Endothelial cell of umbilical vein (primary cell): ENCODE measurements around the gene LAD1. TPM values are rescaled to one million over a fixed set of nuclear protein-coding genes. Genes with fewer than 3 reads are reported as not detected.

ENCODE experiments used
- BruUV-seq: library from RNA; stranded (reverse); fragments of 400-500 nt; replicated peaks from 2 replicates; lab custom pipeline; 2021; lab: Mats Ljungman, UMichigan
- CTCF ChIA-PET: fragments of 300-600, 350-600 bp; sonication (Branson Sonifier 250); formaldehyde crosslinking; loops from one replicate; lab custom pipeline; 2021; ENCODE audit warnings: antibody characterized with exemption, inconsistent platforms; lab: Charles Lee
- POLR2A ChIA-PET: fragments of 300-600, 350-600 bp; sonication (Branson Sonifier 250); formaldehyde crosslinking; loops from one replicate; lab custom pipeline; 2021; ENCODE audit warnings: antibody characterized with exemption, inconsistent platforms; lab: Charles Lee
- DNase-seq: peaks from one replicate; pipeline ENCODE4 v3.0.0-alpha.2; 2011; ENCODE audit warnings: low read depth, low spot score
- FAIRE-seq: peaks from 2 replicates; lab custom pipeline; 2011; peaks lifted over from hg19 to GRCh38; lab: Jason Lieb, UNC
- H2AFZ ChIP-seq: 2 replicates; pipeline ENCODE4 v1.6.0; 2012; ENCODE audit warnings: low read depth, low read length, control low read depth, inconsistent platforms
- H3K27ac ChIP-seq: 2 replicates; pipeline ENCODE4 v1.5.1; 2011; ENCODE audit warnings: low read depth, mild to moderate bottlenecking, control low read depth, low read length, moderate library complexity; ENCODE audit not compliant: insufficient read depth
- H3K27me3 ChIP-seq, 2 experiments: 2 replicates each; pipeline versions ENCODE4 v1.6.0 to v1.6.1; 2011; ENCODE audit warnings: low read length in 2 of 2, mixed read lengths in 1 of 2; ENCODE audit not compliant: control insufficient read depth in 2 of 2, insufficient read depth in 2 of 2
- H3K36me3 ChIP-seq, 2 experiments: 2 replicates in 1 of 2; 3 replicates in 1 of 2; pipeline ENCODE4 v1.5.1; 2011; ENCODE audit warnings: low read length in 2 of 2, mild to moderate bottlenecking in 1 of 2, moderate library complexity in 1 of 2; ENCODE audit not compliant: control insufficient read depth in 2 of 2, insufficient read depth in 2 of 2; ENCODE audit errors: extremely low read depth in 1 of 2
- H3K4me1 ChIP-seq: 3 replicates; pipeline ENCODE4 v1.5.1; 2011; ENCODE audit warnings: mild to moderate bottlenecking, low read length; ENCODE audit not compliant: control insufficient read depth, insufficient read depth; ENCODE audit errors: extremely low read depth
- H3K4me2 ChIP-seq: 2 replicates; pipeline ENCODE4 v1.6.1; 2011; ENCODE audit warnings: low read length, control low read depth, mixed read lengths; ENCODE audit not compliant: insufficient read depth
- H3K4me3 ChIP-seq, 3 experiments: fragments of 200-600 bp in 1 of 3; sonication (generic), shearing (Covaris generic) in 1 of 3; replicated peaks in 1 of 3; 2 replicates each; pipeline ENCODE4 v1.5.1; 2011 to 2016; ENCODE audit warnings: control low read depth in 3 of 3, low read length in 3 of 3, mild to moderate bottlenecking in 2 of 3, inconsistent platforms in 1 of 3, low read depth in 1 of 3, moderate library complexity in 1 of 3; ENCODE audit not compliant: insufficient read depth in 1 of 3
- H3K79me2 ChIP-seq: 2 replicates; pipeline ENCODE4 v1.6.0; 2012; ENCODE audit warnings: low read length, inconsistent platforms; ENCODE audit not compliant: control insufficient read depth, insufficient read depth
- H3K9ac ChIP-seq: replicated peaks from 2 replicates; pipeline ENCODE3; 2011; ENCODE audit warnings: low read length, control low read depth; ENCODE audit not compliant: insufficient read depth; ENCODE audit errors: extremely low read depth
- H3K9me1 ChIP-seq: replicated peaks from 3 replicates; pipeline ENCODE4 v1.6.0; 2011; ENCODE audit warnings: mild to moderate bottlenecking, low read length; ENCODE audit not compliant: control insufficient read depth, insufficient read depth; ENCODE audit errors: extremely low read depth
- H3K9me3 ChIP-seq: replicated peaks from 2 replicates; pipeline ENCODE4 v1.5.1; 2012; ENCODE audit warnings: low read length, inconsistent platforms; ENCODE audit not compliant: control insufficient read depth, insufficient read depth
- H4K20me1 ChIP-seq: replicated peaks from 2 replicates; pipeline ENCODE3; 2011; ENCODE audit warnings: mild to moderate bottlenecking, low read length; ENCODE audit not compliant: control insufficient read depth, insufficient read depth; ENCODE audit errors: extremely low read depth
- CTCF ChIP-seq, 2 donors: IDR thresholded peaks; 1 replicate in 1 of 2; 2 replicates in 1 of 2; pipeline ENCODE4 v1.5.1; 2011; ENCODE audit warnings: low read length in 2 of 2, mild to moderate bottlenecking in 2 of 2, moderate library complexity in 2 of 2, control low read depth in 1 of 2, inconsistent platforms in 1 of 2, low read depth in 1 of 2; ENCODE audit not compliant: insufficient read depth in 1 of 2; ENCODE audit errors: extremely low read depth in 1 of 2
- EZH2 ChIP-seq: IDR thresholded peaks from 2 replicates; pipeline ENCODE4 v1.6.1; 2012; ENCODE audit warnings: borderline replicate concordance, low read depth, mild to moderate bottlenecking, moderate library complexity, low read length, inconsistent platforms; ENCODE audit not compliant: severe bottlenecking
- GATA2 ChIP-seq: IDR thresholded peaks from 2 replicates; pipeline ENCODE4 v1.7.0; 2011; ENCODE audit warnings: low read depth, mild to moderate bottlenecking, moderate library complexity, mixed read lengths, low read length; ENCODE audit not compliant: insufficient read length, insufficient read depth
- JUN ChIP-seq: IDR thresholded peaks from 2 replicates; pipeline ENCODE4 v1.6.1; 2011; ENCODE audit warnings: borderline replicate concordance, low read depth; ENCODE audit not compliant: insufficient read length, insufficient read depth
- MAX ChIP-seq: IDR thresholded peaks from 2 replicates; pipeline ENCODE4 v1.6.1; 2011; ENCODE audit not compliant: insufficient read depth, insufficient read length
- POLR2A ChIP-seq: IDR thresholded peaks from 2 replicates; pipeline ENCODE4 v1.6.1; 2012; ENCODE audit warnings: low read depth, mild to moderate bottlenecking, control low read depth, low read length
- POLR2AphosphoS5 ChIP-seq: IDR thresholded peaks from 2 replicates; pipeline ENCODE4 v1.6.1; 2012; ENCODE audit warnings: low read depth, mild to moderate bottlenecking, control low read depth, low read length, moderate library complexity; ENCODE audit not compliant: insufficient read depth
- dilution Hi-C: fragments of 300-500 bp; cut with MboI; formaldehyde crosslinking; loops from one replicate; pipeline ENCODE4 v1.15.0; 2019; ENCODE audit warnings: low sequenced_read_pairs; ENCODE audit not compliant: extremely low pct_ligation_motif_present
- intact Hi-C: fragments of 100-400 bp; cut with micrococcal nuclease; formaldehyde crosslinking; loops from one replicate; pipeline ENCODE4 v1.10.0; 2022
- polyA plus RNA-seq, 4 experiments: library from polyadenylated mRNA; depleted of rRNA in 3 of 4; stranded (reverse) in 3 of 4; unstranded in 1 of 4; fragments of >200 nt; gene quantifications; 2 replicates each; pipeline versions ENCODE4 v1.2.1 to v1.2.3, GENCODE V29; 2011 to 2012; ENCODE audit warnings: missing spikeins in 1 of 4
- total RNA-seq: library from RNA; stranded (reverse); gene quantifications from 2 replicates; pipeline ENCODE4 v1.2.3, GENCODE V29; 2021

LAD1 gene
- total and polyA plus RNA-seq, 2 donors (not counting 3 experiments of a cell fraction or from before 2014, with no cell fraction given): not detected

DNA sequence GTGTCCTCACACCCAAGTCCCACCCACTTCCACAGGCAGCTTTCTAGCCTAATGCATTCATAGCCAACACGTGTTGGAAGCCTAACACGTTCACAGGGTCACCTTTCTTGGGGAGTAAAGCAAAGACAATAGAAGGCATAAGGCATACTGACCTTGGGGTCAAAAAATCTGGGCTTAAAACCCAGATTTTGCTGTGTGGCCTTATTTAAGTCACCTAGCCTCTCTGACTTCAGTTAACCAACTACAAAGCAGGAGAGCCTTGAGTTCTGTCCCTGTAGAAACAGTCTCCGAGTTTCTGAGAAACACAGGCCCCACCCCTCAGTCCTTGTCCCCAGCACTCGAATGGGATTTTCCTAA is 23.0 kb downstream of the LAD1 start:
- no peak for TF ChIP-seq POLR2AphosphoS5
- no peak for TF ChIP-seq JUN
- TF ChIP-seq GATA2: no peak
- TF ChIP-seq MAX: no peak
- no peak for TF ChIP-seq CTCF (IDR thresholded peaks at IDR 0.05; ENCODE audit: extremely low read depth in 1 of 2, insufficient read depth in 1 of 2, low read depth in 1 of 2, low read length in 2 of 2)
- POLR2A ChIA-PET: no interaction called here

DNA sequence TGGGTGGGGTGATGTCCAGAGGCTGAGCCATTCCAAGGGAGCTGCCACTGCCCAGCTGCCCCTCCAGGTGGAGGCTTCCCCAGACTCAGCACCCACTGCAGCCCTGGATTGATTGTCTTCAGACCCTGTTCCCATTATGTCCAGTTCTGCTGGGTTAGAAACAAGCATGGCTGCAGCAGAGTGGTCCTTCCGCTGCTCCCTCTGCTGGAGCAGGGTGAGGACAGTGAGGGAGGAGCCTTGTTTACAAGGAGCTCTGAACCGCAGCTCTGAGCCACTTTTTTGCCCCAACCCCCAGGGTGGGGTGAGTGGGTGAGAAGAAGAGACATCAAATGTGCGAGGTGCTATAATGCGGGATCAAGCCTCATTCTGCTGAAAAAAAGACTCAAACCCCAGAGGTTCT is 24.0 kb downstream of the LAD1 start:
- no peaks in the 10 kb centered on the region for H3K9me1 ChIP-seq
- H3K4me2 ChIP-seq: no peak overlapping the region
- H3K9me3 ChIP-seq: no peaks in the 10 kb centered on the region
- no peaks in the 10 kb centered on the region for H4K20me1 ChIP-seq
- POLR2A ChIA-PET: interaction anchor here (0.6 kb wide), 1 partner anchor 27 kb away, joined by 3 read pairs; no protein-coding TSS in a partner anchor
- DNase-seq (no peak), FAIRE-seq (no peak)
- H2AFZ ChIP-seq: no peak overlapping the region
- H3K27me3 ChIP-seq: peaks cover 9 to 15% of the 10 kb centered on the region in 2 experiments
- no peaks in the 10 kb centered on the region for H3K79me2 ChIP-seq
- H3K27ac ChIP-seq: no peak overlapping the region
- H3K9ac ChIP-seq: no peak overlapping the region
- H3K36me3 ChIP-seq: no peaks in the 10 kb centered on the region
- H3K4me1 ChIP-seq: no peaks in the 10 kb centered on the region
- intact Hi-C loops: no loop called here
- CTCF ChIA-PET: interaction anchor here (0.6 to 2.3 kb wide), 9 partner anchors 8 to 138 kb away, joined by 3 to 13 read pairs (median 4); no protein-coding TSS in a partner anchor
- no peak overlapping the region for H3K4me3 ChIP-seq
- dilution Hi-C loops: no loop called here
- TF ChIP-seq POLR2AphosphoS5 (no peak), POLR2A (no peak), CTCF (IDR thresholded peaks at IDR 0.05; ENCODE audit: extremely low read depth in 1 of 2, insufficient read depth in 1 of 2, low read depth in 1 of 2, low read length in 2 of 2) (no peak), EZH2 (no peak)
- BruUV-seq: no TSS peak

More for the DNA sequence above, 23.0 kb downstream of the LAD1 start:
- Histone ChIP-seq H3K9me1 (no peaks in the 10 kb centered on the region), H3K9me3 (no peaks in the 10 kb centered on the region), H3K4me2 (no peak overlapping the region), H3K27ac (no peak overlapping the region), H3K9ac (no peak overlapping the region), H3K4me3 (no peak overlapping the region), H3K27me3 (peaks cover 9 to 11% of the 10 kb centered on the region in 2 experiments), H4K20me1 (no peaks in the 10 kb centered on the region), H3K36me3 (no peaks in the 10 kb centered on the region), H3K4me1 (no peaks in the 10 kb centered on the region), H2AFZ (no peak overlapping the region), H3K79me2 (no peaks in the 10 kb centered on the region)
- CTCF ChIA-PET: interaction anchor here (0.9 to 2.3 kb wide), 8 partner anchors 8 to 137 kb away, joined by 3 to 13 read pairs (median 4); no protein-coding TSS in a partner anchor
- no TSS peak for BruUV-seq
- FAIRE-seq (no peak), DNase-seq (no peak)
- dilution Hi-C loops (no loop called here), intact Hi-C loops (no loop called here)
